ENCODE measurements around the gene GLI2. TPM values are rescaled to one million over a fixed set of nuclear protein-coding genes. Genes with fewer than 3 reads are reported as not detected.

GLI2 gene
- total RNA-seq, 1 experiment from 2014 or later, result 6.2 TPM

DNA sequence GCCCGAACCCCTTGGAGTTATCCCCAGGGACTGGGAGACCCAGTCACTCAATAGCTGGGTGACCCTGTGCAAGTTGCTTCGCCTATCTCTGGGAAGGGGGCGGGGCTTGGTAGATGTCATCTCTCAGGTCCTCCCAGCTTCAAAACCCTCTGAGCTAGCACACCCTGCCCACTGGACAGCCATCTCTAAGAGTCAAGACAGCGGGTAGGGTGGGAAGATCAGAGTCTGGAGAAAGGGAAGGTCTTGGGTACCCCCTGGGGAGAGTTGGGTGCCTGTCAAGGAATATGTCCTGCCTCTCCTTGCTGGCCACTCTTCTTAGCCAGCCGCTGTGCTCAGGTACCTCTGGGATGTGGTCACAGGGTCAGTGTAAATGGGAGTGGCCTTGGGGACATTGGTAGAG lies 8.0 kb downstream of the GLI2 start:
- peaks cover 29% of the 10 kb centered on the region for H3K4me1 ChIP-seq (ENCODE audit: control insufficient read depth, insufficient read depth, low read length)
- TF ChIP-seq POLR2AphosphoS5 (IDR thresholded peaks at IDR 0.05; ENCODE audit: low read depth, low read length) (no peak), TCF7L2 (IDR thresholded peaks at IDR 0.05; ENCODE audit: low read depth, low read length) (no peak), SIN3A (IDR thresholded peaks at IDR 0.05; ENCODE audit: borderline replicate concordance, insufficient read depth, low read depth, low read length) (no peak)
- TF ChIP-seq, protein P1, sequence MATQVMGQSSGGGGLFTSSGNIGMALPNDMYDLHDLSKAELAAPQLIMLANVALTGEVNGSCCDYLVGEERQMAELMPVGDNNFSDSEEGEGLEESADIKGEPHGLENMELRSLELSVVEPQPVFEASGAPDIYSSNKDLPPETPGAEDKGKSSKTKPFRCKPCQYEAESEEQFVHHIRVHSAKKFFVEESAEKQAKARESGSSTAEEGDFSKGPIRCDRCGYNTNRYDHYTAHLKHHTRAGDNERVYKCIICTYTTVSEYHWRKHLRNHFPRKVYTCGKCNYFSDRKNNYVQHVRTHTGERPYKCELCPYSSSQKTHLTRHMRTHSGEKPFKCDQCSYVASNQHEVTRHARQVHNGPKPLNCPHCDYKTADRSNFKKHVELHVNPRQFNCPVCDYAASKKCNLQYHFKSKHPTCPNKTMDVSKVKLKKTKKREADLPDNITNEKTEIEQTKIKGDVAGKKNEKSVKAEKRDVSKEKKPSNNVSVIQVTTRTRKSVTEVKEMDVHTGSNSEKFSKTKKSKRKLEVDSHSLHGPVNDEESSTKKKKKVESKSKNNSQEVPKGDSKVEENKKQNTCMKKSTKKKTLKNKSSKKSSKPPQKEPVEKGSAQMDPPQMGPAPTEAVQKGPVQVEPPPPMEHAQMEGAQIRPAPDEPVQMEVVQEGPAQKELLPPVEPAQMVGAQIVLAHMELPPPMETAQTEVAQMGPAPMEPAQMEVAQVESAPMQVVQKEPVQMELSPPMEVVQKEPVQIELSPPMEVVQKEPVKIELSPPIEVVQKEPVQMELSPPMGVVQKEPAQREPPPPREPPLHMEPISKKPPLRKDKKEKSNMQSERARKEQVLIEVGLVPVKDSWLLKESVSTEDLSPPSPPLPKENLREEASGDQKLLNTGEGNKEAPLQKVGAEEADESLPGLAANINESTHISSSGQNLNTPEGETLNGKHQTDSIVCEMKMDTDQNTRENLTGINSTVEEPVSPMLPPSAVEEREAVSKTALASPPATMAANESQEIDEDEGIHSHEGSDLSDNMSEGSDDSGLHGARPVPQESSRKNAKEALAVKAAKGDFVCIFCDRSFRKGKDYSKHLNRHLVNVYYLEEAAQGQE (IDR thresholded peaks at IDR 0.05; ENCODE audit: insufficient read depth in 1 of 2, low read depth in 2 of 2, low read length in 1 of 2), result no peak
- TF ChIP-seq, protein P2, sequence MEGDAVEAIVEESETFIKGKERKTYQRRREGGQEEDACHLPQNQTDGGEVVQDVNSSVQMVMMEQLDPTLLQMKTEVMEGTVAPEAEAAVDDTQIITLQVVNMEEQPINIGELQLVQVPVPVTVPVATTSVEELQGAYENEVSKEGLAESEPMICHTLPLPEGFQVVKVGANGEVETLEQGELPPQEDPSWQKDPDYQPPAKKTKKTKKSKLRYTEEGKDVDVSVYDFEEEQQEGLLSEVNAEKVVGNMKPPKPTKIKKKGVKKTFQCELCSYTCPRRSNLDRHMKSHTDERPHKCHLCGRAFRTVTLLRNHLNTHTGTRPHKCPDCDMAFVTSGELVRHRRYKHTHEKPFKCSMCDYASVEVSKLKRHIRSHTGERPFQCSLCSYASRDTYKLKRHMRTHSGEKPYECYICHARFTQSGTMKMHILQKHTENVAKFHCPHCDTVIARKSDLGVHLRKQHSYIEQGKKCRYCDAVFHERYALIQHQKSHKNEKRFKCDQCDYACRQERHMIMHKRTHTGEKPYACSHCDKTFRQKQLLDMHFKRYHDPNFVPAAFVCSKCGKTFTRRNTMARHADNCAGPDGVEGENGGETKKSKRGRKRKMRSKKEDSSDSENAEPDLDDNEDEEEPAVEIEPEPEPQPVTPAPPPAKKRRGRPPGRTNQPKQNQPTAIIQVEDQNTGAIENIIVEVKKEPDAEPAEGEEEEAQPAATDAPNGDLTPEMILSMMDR (IDR thresholded peaks at IDR 0.05), result no peak
- no peaks in the 10 kb centered on the region for H3K27me3 ChIP-seq (ENCODE audit: control insufficient read depth, insufficient read depth, low read length)
- no TSS peak for BruUV-seq (replicated peaks)
- DNase-seq (ENCODE audit: low read depth, low spot score) (no peak), ATAC-seq (no peak)
- no peaks in the 10 kb centered on the region for H3K9me3 ChIP-seq (ENCODE audit: control insufficient read depth, insufficient read depth, low read depth, low read length)
- in situ Hi-C loops (cut with HindIII; ENCODE audit: low pct_unique_long_range_greater_than_20kb, low sequenced_read_pairs), result no loop called here
- intact Hi-C loops (cut with micrococcal nuclease; ENCODE audit: unreplicated experiment), result no loop called here
- H3K36me3 ChIP-seq (ENCODE audit: control insufficient read depth, insufficient read depth, low read length), result no peaks in the 10 kb centered on the region
- no peak overlapping the region for H3K27ac ChIP-seq (ENCODE audit: low read length)
- ChIA-PET CTCF (no interaction called here), POLR2A (no interaction called here)
- no peak overlapping the region for H3K4me3 ChIP-seq (ENCODE audit: low read depth in 2 of 2, low read length in 2 of 2)

DNA sequence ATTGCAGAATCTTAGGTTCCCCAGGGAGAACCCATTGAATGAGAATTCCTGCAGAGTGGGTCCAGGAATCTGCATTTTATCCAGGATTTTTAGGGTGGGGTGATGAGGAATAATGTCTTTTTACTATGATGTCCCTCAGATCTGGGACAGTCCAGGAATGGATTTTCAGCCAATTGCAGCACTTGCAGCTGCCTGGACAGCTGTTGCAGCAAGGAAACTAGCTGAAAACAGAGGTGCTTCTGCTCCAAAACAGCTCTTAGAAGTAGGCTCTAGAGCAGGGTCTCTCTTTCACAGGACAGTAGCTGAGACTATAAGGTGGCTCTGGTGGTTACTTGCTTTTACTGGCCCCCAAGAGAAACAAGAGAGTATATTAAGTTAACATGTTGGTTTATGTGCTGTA lies 9.1 kb downstream of the GLI2 start:
- Histone ChIP-seq H3K9me3 (ENCODE audit: control insufficient read depth, insufficient read depth, low read depth, low read length) (no peaks in the 10 kb centered on the region), H3K36me3 (ENCODE audit: control insufficient read depth, insufficient read depth, low read length) (no peaks in the 10 kb centered on the region), H3K27ac (ENCODE audit: low read length) (no peak overlapping the region), H3K4me3 (ENCODE audit: low read depth in 2 of 2, low read length in 2 of 2) (no peak overlapping the region), H3K27me3 (ENCODE audit: control insufficient read depth, insufficient read depth, low read length) (no peaks in the 10 kb centered on the region), H3K4me1 (ENCODE audit: control insufficient read depth, insufficient read depth, low read length) (peaks cover 17% of the 10 kb centered on the region)
- in situ Hi-C loops (cut with HindIII; ENCODE audit: low pct_unique_long_range_greater_than_20kb, low sequenced_read_pairs) (no loop called here), intact Hi-C loops (cut with micrococcal nuclease; ENCODE audit: unreplicated experiment) (no loop called here)
- CTCF ChIA-PET, result no interaction called here
- POLR2A ChIA-PET, result no interaction called here
- no peak for ATAC-seq
- DNase-seq (ENCODE audit: low read depth, low spot score), result no peak
- TF ChIP-seq, protein P1 (IDR thresholded peaks at IDR 0.05; ENCODE audit: insufficient read depth in 1 of 2, low read depth in 2 of 2, low read length in 1 of 2), result no peak
- TF ChIP-seq, protein P2 (IDR thresholded peaks at IDR 0.05), result no peak
- TF ChIP-seq POLR2AphosphoS5 (IDR thresholded peaks at IDR 0.05; ENCODE audit: low read depth, low read length) (no peak), SIN3A (IDR thresholded peaks at IDR 0.05; ENCODE audit: borderline replicate concordance, insufficient read depth, low read depth, low read length) (no peak), TCF7L2 (IDR thresholded peaks at IDR 0.05; ENCODE audit: low read depth, low read length) (no peak)
- no TSS peak for BruUV-seq (replicated peaks)
